ENCODE data around the gene SYNPR.

The SYNPR gene

GRCh38 chr3:63308072-63308471, 30.0 kb downstream of the SYNPR start:
- DNase-seq = no peak

- no peak for DNase-seq
Observed at GRCh38 chr3:63309768-63310167, 31.7 kb downstream of the SYNPR start.

DNA sequence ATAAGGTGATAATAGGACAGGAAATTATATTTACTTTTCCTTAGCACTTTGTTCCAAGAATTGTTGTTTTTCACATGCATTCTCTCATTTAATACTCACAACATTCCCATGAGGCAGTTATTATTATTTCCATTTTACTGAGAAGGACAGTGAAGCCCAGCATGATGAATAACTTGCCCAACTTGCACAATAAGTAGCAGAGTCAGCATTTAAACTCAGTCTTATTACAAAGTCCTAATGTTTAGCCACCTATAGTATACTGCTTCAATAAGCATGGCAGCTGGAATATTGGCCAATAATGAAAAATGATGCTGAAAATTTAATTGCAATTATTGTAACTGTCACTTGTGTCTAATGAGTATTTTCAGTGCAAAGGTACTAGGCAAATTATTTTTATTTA, 45.7 kb downstream of the SYNPR start:
- no peak for DNase-seq

- no peak for DNase-seq
Observed at GRCh38 chr3:63324621-63325020, 46.5 kb downstream of the SYNPR start.

DNA sequence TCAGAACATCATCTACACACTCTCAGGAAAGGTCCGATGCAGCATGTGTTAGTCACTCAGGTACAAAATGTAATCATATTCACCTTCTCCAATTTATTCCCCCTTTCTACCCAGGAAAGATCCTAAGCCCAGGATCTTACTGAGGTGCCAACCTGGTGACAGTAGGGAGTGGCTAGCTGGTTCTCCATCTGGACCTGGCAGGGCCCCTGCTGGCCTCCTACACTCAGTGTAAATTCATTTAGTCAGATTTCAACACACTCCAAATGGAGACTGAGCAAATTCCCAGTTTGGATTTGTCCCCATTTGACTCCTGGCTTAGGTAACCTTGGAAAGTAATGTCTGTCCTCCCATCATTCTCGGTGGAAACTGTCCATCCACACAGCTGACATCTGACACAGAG, 47.3 kb downstream of the SYNPR start:
- DNase-seq = no peak

DNA sequence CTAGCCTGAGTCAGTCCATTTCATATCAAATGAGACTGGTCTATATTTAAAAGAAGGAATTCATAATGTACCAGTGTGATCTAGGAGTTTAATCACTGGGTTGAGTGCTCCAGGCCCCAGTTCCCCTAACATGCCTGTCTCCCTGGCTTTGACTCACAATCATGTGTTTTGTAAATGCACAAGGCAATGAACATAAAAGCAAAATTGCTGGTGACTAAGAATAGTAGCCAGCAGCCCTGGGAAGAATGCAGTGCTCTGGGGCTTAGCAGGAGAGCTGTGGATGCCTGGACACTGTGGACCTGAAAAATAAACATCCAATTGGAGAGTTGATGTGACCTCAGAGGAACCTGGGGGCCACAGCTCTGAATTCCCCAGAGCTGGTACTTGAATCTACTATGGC, 50.3 kb downstream of the SYNPR start:
- DNase-seq = no peak

DNA sequence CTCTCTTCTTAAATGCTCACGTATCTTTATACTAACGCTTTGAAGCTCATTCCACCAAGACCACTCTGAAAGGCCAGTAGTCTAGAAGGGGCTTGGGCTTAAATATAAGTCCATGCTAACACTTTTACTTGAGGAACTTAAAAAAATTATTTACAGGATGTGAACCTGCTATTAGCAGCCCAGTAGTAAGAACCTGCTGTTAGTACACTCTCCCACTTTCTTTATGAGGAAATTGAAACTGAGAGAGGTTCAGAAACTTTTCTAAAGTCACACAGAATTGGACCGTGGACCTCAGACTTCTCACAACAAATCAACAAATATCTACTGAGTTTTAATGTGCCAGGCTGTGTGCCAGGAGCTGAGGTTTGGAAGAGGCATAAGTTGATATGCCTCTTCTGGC, 53.4 kb downstream of the SYNPR start:
- no peak for DNase-seq

GRCh38 chr3:63333815-63334214, 55.7 kb downstream of the SYNPR start:
- DNase-seq = peak; percentile 8

DNA sequence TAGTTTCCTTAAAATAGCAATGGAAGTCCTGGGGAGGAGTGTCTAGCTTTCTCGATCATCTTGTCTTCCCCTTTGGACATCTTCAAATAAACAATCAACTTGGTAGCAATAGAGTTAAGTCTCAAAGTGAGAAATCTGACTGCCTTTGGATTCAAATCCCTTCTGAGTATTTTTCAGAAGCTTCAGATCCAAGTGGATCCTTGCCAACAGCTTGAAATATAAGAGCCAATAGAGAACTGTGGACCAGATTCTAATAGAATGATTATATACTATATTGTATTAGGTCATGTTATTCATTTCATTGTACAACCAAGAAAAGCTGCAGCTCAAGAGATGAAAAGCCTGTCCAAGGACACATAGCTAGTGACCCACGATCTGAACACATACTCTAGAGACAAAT, 60.2 kb downstream of the SYNPR start:
- DNase-seq = no peak

GRCh38 chr3:63343674-63344073, 65.6 kb downstream of the SYNPR start:
- peak; percentile 85 for DNase-seq

DNA sequence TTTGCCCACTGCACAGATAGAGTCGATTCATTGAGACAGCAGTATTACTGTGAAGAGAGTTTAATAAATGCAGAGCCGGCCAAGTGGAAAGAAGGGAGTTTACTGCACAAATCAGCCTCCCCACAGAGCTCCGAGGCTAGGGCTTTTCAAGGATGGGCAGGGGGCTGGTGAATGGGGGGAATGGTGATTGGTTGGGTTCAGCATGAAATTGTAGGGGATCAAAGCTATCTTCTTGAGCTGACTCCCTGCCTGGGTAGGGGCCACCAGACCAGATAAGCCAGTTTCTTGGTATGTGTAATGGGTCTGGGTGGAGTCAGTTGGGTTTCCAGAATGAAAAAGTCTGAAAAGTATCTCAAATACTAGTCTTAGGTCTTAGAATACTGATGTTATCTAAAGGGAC, 66.6 kb downstream of the SYNPR start:
- no peak for DNase-seq

- peak; percentile 68 for DNase-seq
Observed at GRCh38 chr3:63349583-63350573, 71.8 kb downstream of the SYNPR start.

GRCh38 chr3:63351159-63352007, 73.3 kb downstream of the SYNPR start:
- DNase-seq = peak; percentile 59

- DNase-seq = no peak
Observed at GRCh38 chr3:63352008-63352279, 73.8 kb downstream of the SYNPR start.

DNA sequence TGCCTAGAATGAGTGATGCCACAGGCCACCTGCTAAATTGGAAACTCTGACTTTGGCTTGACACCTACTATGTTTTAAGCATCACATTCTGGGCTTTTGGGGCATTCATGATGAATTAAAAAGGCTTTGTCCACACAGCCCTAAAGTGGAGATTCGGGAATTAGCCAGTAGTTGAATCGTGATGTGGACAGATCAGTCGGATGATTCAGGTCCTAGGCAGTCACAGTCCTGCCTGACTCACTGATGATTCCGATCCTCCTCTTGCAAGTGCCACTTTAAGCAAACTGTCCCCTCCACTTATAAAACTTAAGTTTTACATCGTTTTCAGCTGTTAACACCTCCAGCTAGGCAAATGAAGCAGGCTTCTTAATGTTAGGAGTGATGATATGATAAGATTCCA, 75.3 kb downstream of the SYNPR start:
- DNase-seq = no peak

DNA sequence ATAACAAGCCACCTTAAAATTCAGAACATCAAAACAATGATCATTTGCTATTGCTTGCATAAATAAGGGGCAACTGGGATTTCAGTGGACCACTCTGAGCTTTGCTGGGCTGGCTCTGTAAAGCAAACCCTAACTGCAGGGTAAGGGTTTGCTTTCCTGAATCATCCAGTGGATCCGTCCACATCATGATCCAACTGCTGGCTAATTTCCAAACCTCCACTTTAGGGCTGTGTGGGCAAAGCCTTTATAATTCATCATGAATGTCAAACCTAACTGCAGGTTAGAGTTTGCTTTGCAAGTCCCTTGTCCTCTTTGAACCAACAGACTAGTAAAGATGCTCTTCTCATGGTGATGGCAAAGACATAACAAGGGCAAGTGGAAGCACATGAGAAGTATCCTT, 76.1 kb downstream of the SYNPR start:
- DNase-seq = no peak

DNA sequence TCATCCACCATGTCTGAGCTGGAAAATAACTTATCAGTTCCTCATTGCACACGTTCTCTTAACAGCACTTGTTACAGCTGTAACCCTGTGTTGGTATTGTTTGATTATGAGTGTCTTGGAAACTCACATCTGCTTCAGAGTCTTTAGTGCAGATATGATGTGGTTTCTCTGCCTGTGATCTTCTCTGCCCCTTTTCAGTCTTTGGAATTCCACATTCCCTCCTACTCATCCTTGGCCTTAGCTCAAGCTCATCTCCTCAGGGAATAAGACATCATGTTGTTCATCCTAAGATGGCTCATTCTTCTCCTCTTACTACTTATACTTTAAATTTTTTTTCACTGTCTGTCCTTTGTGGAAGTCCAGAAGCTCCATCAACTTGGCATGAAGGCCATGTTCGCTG, 77.7 kb downstream of the SYNPR start:
- DNase-seq = no peak

DNA sequence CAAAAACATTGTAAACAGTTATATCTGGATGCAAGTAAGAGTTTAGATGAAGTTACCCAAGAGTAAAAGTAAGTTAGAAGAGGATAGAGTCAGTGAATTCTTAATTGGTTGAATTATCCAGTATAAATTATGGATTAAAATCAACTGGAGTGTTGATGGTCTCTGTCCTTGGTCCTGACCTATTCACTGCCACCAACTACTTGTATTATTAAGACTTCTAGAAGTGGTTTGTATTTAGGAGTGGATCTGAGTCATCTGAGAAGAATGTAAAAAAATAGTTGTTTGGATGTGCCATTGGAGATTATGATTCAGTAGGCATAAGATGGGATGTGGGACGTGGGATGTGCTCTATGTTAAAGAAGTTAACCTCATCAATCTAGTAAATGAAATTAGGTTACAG, 86.4 kb downstream of the SYNPR start:
- DNase-seq = peak; percentile 0

GRCh38 chr3:63364910-63365309, 86.8 kb downstream of the SYNPR start:
- DNase-seq = peak; percentile 3

DNA sequence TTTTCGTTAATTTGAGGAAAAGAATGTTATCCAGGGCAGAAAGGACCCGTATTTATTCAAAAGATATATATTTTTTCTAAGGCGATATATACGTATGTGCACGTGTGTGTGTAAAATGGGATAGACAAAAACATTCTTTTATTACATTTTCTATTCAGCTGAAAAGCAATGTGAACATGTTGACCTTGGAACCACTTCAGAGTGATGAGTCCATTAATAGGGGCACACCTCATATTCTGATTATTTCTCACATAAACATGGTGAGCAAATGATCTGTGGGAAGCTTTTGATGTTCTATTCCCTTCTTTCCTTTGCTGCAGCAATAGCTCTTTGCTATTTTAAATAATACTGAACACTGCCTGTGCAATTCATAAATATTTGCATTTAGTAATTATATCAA, 87.6 kb downstream of the SYNPR start:
- DNase-seq = no peak

- DNase-seq = no peak
Observed at GRCh38 chr3:63370094-63370493, 92.0 kb downstream of the SYNPR start.

DNA sequence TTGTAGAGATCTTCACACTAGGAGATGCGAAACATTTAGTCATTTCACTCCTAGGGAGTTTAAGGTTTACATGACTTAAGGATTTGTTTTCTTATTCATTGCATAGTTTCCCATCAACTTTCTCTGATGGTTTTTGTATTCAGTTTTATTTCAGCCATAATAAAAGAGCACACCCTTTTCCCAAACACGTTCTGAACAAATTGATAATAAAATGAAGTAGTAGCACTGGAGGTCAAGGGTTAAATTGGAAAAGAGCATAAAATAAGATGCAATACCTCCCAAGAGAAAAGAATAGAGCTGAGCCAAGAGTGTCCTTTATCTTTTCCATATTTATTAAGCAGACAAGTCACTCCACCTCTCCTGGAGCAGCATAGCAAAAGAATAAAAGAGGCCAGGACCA, 104.9 kb downstream of the SYNPR start:
- DNase-seq = no peak

DNA sequence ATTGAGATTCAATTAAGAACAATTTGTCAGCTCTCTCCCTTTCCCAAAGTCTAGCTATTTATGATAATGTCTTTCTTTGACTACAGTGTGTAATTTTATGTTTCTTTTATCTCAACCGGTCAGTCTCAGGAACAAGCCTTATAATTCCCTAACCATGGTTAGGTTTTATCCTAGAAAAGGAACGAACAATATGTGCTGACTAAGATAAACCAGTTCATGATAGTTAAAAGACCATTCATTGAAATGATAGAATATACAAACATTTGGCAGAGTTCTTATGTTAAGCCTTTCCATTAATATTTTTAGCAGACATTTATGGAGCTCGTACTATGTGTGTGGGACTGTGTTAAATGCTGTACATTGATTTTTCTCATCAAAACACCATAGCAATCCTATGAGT, 106.3 kb downstream of the SYNPR start:
- DNase-seq = no peak

- no peak for DNase-seq
Observed at GRCh38 chr3:63385629-63386028, 107.5 kb downstream of the SYNPR start.
